Measurements from ENCODE around the gene MORN3. TPM values are rescaled to one million over a fixed set of nuclear protein-coding genes. Genes with fewer than 3 reads are reported as not detected.

Gene MORN3
- total and polyA plus RNA-seq, 2 of the 8 experiments (the other 6 are each of a cell fraction or from before 2014, with no cell fraction given), result 0.39 to 0.93 TPM

DNA sequence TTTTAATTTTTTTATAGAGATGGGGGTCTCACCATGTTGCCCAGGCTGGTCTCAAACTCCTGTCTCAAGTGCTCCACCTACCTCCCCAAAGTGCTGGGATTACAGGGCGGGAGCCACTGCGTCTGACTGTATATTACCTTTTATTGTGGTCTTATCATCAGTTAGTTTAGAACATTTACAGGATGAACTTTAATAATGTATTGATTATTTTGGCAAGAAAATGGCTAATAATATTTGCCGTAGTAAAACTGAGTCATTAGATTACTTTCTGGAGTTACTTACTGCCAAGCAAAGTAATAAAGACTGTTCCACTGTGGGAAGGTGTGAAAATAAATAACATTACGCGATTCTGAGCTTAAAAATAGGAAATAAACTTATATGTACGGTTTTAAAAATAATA is 66.7 kb downstream of the MORN3 start (continued):
- TF ChIP-seq KDM1A (IDR thresholded peaks at IDR 0.05; ENCODE audit: borderline replicate concordance, low read length) (no peak), CREB1 (IDR thresholded peaks at IDR 0.05) (no peak), POLR2AphosphoS5 (IDR thresholded peaks at IDR 0.05; ENCODE audit: low read depth, low read length) (no peak)

All from H1 (cell line).